Osteocyte (in vitro differentiated cells): ENCODE results near the gene IL31RA. TPM values are rescaled to one million over a fixed set of nuclear protein-coding genes. Genes with fewer than 3 reads are reported as not detected.

Experiments
- DNase-seq: peaks from one replicate; pipeline ENCODE4 v3.0.0; 2021; ENCODE audit warnings: mixed read lengths; ENCODE audit not compliant: unreplicated experiment; ENCODE audit errors: extremely low spot score
- H3K27ac Mint-ChIP-seq: one replicate; pipeline ENCODE4 v1.8.0; 2021; ENCODE audit warnings: mild to moderate bottlenecking, mixed read lengths; ENCODE audit not compliant: unreplicated experiment
- H3K27me3 Mint-ChIP-seq: one replicate; pipeline ENCODE4 v1.8.0; 2021; ENCODE audit warnings: mixed read lengths; ENCODE audit not compliant: unreplicated experiment
- H3K36me3 Mint-ChIP-seq: one replicate; pipeline ENCODE4 v1.8.0; 2021; ENCODE audit warnings: mixed read lengths; ENCODE audit not compliant: unreplicated experiment
- H3K4me1 Mint-ChIP-seq: one replicate; pipeline ENCODE4 v1.8.0; 2021; ENCODE audit warnings: mixed read lengths; ENCODE audit not compliant: unreplicated experiment
- H3K4me3 Mint-ChIP-seq: one replicate; pipeline ENCODE4 v1.8.0; 2021; ENCODE audit warnings: mild to moderate bottlenecking, moderate library complexity, mixed read lengths; ENCODE audit not compliant: unreplicated experiment
- H3K9me3 Mint-ChIP-seq: one replicate; pipeline ENCODE4 v1.8.0; 2021; ENCODE audit warnings: mixed read lengths; ENCODE audit not compliant: unreplicated experiment
- total RNA-seq: library from RNA; stranded (reverse); gene quantifications from 2 replicates; pipeline ENCODE4 v1.2.1, GENCODE V29; 2021
- TF ChIP-seq, protein P1 (sequence below): fragments of 200-600 bp; sonication (generic); IDR thresholded peaks from 2 replicates; pipeline ENCODE4 v1.5.0; 2021; ENCODE audit warnings: antibody characterized with exemption, mild to moderate bottlenecking, moderate library complexity

The IL31RA gene
- total RNA-seq, 1 donor from 2014 or later, result not detected

DNA sequence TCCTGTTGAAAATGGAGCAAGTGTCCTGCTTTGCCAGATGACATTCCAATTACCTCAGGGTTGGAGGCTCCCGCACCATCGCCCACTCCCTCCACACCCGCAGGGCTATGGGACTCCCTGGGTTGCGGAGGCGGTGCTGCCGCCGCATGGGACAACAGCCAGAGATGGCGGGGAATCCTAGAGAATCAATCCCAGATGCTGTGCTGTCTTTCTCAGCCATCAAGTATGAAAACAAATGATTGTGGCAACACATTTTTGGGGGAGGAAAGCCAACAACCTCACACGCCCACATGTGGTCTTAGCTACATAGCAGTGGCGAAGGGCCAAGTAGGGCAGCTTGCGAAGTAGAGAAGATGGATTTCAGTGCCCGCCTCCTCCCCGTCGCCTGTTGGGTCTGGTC lies 46.7 kb downstream of the IL31RA start:
- TF ChIP-seq, protein P1, sequence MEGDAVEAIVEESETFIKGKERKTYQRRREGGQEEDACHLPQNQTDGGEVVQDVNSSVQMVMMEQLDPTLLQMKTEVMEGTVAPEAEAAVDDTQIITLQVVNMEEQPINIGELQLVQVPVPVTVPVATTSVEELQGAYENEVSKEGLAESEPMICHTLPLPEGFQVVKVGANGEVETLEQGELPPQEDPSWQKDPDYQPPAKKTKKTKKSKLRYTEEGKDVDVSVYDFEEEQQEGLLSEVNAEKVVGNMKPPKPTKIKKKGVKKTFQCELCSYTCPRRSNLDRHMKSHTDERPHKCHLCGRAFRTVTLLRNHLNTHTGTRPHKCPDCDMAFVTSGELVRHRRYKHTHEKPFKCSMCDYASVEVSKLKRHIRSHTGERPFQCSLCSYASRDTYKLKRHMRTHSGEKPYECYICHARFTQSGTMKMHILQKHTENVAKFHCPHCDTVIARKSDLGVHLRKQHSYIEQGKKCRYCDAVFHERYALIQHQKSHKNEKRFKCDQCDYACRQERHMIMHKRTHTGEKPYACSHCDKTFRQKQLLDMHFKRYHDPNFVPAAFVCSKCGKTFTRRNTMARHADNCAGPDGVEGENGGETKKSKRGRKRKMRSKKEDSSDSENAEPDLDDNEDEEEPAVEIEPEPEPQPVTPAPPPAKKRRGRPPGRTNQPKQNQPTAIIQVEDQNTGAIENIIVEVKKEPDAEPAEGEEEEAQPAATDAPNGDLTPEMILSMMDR, result no peak
- Mint-ChIP-seq H3K9me3 (no peaks in the 10 kb centered on the region), H3K4me3 (peak overlapping the region; percentile 52), H3K27me3 (no peaks in the 10 kb centered on the region), H3K36me3 (no peaks in the 10 kb centered on the region), H3K4me1 (peaks cover 17% of the 10 kb centered on the region), H3K27ac (peak overlapping the region; percentile 78)
- peak; percentile 89 for DNase-seq

DNA sequence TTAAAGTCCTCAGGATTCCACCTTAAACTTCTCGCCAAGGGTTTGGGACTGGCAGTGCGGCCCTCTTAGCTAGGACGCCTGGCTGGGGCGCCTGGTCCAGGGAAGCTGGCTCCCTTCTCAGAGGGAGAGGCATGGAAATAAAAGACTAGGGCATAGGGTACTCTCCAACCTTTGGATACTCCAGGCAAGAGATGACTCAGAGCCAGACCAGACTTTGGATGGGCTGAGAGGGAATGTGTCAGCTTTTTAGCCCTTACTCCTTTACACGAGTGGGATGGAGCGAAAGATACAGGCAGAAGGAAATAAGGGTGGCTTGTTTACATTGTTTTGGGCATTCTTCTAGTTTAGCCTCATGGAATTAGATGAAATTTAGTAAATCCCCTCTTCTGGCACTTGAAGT lies 48.2 kb downstream of the IL31RA start:
- Mint-ChIP-seq H3K4me1 (peaks cover 27% of the 10 kb centered on the region), H3K27me3 (no peaks in the 10 kb centered on the region), H3K36me3 (no peaks in the 10 kb centered on the region), H3K9me3 (no peaks in the 10 kb centered on the region), H3K27ac (peak overlapping the region; percentile 23), H3K4me3 (no peak overlapping the region)
- TF ChIP-seq, protein P1, result no peak
- no peak for DNase-seq

DNA sequence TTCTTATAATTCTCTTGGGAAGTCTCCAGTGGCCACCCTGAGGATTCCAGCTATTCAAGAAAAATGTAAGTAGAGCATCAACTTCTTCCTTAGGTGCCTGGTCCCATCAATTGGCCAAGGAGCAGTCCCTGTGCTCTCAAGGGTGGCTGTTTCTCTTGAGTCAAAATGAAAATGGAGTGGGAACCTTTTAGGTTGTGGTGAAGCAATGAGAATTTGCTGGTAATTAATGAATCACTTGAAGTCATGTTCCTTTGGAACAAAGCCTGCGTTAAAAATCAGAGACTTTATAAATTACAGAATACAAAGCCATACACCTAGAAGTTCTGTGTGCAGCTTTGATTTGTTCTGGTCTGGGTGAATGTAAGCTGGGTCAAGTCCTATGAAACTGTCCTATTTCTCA lies 48.9 kb downstream of the IL31RA start:
- H3K36me3 Mint-ChIP-seq, result no peaks in the 10 kb centered on the region
- no peak overlapping the region for H3K27ac Mint-ChIP-seq
- peaks cover 29% of the 10 kb centered on the region for H3K4me1 Mint-ChIP-seq
- H3K9me3 Mint-ChIP-seq, result no peaks in the 10 kb centered on the region
- no peak for DNase-seq
- no peak overlapping the region for H3K4me3 Mint-ChIP-seq
- TF ChIP-seq, protein P1, result no peak
- H3K27me3 Mint-ChIP-seq, result no peaks in the 10 kb centered on the region

DNA sequence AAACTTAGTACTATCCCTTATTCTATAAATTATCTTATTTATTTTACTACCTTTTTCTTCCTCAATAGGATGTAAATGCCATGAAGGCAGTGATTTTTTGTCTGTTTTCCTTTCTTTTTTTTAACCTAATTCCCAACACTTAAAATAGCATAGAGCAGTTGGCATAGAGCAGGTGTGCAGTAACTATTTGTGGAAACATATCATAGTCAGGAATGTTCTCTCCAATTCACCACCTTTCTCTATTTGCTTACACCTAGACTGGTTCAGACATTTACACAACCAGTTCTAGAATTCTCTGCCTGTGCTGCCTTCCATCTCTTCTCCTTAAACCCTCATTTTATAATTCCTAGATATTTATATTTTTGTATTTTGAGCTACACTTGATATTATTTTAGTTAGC lies 49.6 kb downstream of the IL31RA start:
- peaks cover 33% of the 10 kb centered on the region for H3K4me1 Mint-ChIP-seq
- no peak overlapping the region for H3K4me3 Mint-ChIP-seq
- H3K9me3 Mint-ChIP-seq, result no peaks in the 10 kb centered on the region
- H3K36me3 Mint-ChIP-seq, result no peaks in the 10 kb centered on the region
- H3K27ac Mint-ChIP-seq, result no peak overlapping the region
- no peak for DNase-seq
- TF ChIP-seq, protein P1, result no peak
- no peaks in the 10 kb centered on the region for H3K27me3 Mint-ChIP-seq

DNA sequence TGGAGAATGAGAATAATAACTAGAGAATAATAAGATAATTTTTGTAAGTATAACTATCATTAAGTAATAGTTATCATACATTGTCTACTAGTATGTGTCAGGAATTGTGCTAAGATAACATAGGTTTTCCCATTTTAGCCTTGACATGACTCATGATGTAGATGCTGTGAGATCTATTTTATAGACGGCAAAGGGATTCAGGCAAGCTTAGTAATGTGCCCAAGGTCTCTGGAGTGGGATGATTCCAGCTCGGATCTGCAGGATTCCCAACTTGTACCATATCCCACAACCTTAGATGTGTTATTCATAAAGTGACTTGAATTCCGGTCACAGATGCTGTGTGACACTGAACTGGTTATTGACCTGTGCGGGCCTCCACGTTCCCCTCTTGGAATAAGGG lies 51.5 kb downstream of the IL31RA start:
- no peaks in the 10 kb centered on the region for H3K9me3 Mint-ChIP-seq
- no peak for DNase-seq
- H3K27me3 Mint-ChIP-seq, result no peaks in the 10 kb centered on the region
- no peak overlapping the region for H3K4me3 Mint-ChIP-seq
- peaks cover 26% of the 10 kb centered on the region for H3K4me1 Mint-ChIP-seq
- no peak overlapping the region for H3K27ac Mint-ChIP-seq
- TF ChIP-seq, protein P1, result no peak
- no peaks in the 10 kb centered on the region for H3K36me3 Mint-ChIP-seq
